ENCODE measurements around the gene USP5. TPM values are rescaled to one million over a fixed set of nuclear protein-coding genes. Genes with fewer than 3 reads are reported as not detected.

The USP5 gene
- total and polyA plus RNA-seq, 2 donors (not counting 1 experiment from before 2014, with no cell fraction given): 35.1 to 59.7 TPM

DNA sequence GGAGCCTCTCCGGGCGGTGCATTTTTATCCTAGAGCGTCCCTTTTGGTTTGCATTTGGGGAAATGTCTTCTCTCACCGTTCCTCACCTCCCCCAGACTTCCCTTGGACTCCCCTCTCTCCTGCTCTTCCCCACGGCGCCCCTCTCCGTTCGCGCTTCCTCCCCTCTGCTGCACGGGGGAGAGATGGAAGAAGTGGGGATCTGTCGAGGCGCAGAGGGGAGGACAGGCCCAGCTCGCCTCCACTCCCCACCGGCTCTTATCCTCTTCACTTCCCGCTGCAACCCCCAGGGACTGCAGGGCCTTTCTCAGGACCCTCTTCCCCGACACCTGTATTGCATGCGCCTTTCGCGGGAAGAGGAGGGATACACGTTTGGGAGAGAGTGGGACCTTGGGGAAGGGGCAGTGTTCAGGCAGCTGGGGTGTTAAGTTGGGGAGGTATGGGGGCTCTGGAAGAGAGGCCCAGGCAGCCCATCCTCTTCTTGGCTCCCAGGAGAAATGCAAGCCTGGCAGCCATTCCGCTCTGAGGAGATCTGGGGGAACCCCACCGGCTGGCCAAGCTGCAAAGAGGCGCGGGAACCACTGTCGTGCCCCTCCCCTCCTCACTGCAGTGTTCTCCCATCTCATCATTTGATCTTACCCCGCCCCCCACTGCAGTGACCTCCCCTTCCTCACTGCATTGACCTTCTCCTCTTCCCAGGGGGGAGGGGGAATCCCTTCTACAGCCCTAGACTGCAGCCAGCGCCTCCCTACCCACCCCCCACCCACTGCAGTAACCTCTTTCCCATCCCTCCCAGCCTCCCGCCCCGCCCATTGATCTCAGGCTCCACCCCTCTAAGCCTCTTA, 63.2 kb downstream of the USP5 start:
- WGBS (ENCODE audit: insufficient coverage): 26% methylated on average over 11 of the region's 29 CpGs
- Mint-ChIP-seq H3K9me3 (ENCODE audit: insufficient read depth) (no peaks in the 10 kb centered on the region), H3K27ac (peak overlapping the region; percentile 89), H3K27me3 (no peaks in the 10 kb centered on the region), H3K4me3 (peak overlapping the region; percentile 89), H3K4me1 (peaks cover 25% of the 10 kb centered on the region)
- Histone ChIP-seq H3K4me2 (replicated peaks; ENCODE audit: low read depth, low read length, poor library complexity, severe bottlenecking) (peak overlapping the region; percentile 92), H3K9me3 (ENCODE audit: control extremely low read depth in 1 of 3, control insufficient read depth in 2 of 3, insufficient read depth in 1 of 3, low read length in 2 of 3) (peaks cover 0 to 3% (median 0%) of the 10 kb centered on the region in 3 donors), H3K4me3 (ENCODE audit: control extremely low read depth in 1 of 5, extremely low read depth in 1 of 5, insufficient read depth in 1 of 5, low read depth in 2 of 5, low read length in 4 of 5) (peak overlapping the region in 4 of 5 experiments; percentile 38 to 75 (median 58)), H3K27ac (ENCODE audit: low read length in 2 of 2) (no peak overlapping the region), H3K79me2 (ENCODE audit: control insufficient read depth, insufficient read depth, low read length) (no peaks in the 10 kb centered on the region), H3K4me1 (ENCODE audit: control insufficient read depth in 2 of 2, insufficient read depth in 2 of 2, low read length in 2 of 2) (peaks cover 11 to 19% of the 10 kb centered on the region in 2 donors), H3K36me3 (replicated peaks in 1 of 2; ENCODE audit: control extremely low read depth in 1 of 2, control insufficient read depth in 1 of 2, extremely low read depth in 1 of 2, insufficient read depth in 2 of 2, low read length in 1 of 2) (peaks cover 0 to 4% of the 10 kb centered on the region in 2 experiments), H3K27me3 (replicated peaks in 1 of 4; ENCODE audit: control extremely low read depth in 1 of 4, control insufficient read depth in 3 of 4, insufficient read depth in 4 of 4, low read length in 3 of 4) (peaks cover 0 to 10% (median 1%) of the 10 kb centered on the region in 4 experiments), H4K20me1 (ENCODE audit: control insufficient read depth, insufficient read depth, low read length, poor library complexity, severe bottlenecking) (no peaks in the 10 kb centered on the region), H3K9ac (ENCODE audit: low read length) (peak overlapping the region; percentile 80), H2AFZ (ENCODE audit: insufficient read depth, low read depth, low read length, poor library complexity, severe bottlenecking) (peak overlapping the region; percentile 85)
- ATAC-seq (ENCODE audit: low read depth): no peak
- intact Hi-C loops (cut with micrococcal nuclease): loop anchor here (1.0 kb wide), 1 partner anchor 11 kb away; the partner anchor contains the start of gene LRRC23
- TF ChIP-seq, protein P1, sequence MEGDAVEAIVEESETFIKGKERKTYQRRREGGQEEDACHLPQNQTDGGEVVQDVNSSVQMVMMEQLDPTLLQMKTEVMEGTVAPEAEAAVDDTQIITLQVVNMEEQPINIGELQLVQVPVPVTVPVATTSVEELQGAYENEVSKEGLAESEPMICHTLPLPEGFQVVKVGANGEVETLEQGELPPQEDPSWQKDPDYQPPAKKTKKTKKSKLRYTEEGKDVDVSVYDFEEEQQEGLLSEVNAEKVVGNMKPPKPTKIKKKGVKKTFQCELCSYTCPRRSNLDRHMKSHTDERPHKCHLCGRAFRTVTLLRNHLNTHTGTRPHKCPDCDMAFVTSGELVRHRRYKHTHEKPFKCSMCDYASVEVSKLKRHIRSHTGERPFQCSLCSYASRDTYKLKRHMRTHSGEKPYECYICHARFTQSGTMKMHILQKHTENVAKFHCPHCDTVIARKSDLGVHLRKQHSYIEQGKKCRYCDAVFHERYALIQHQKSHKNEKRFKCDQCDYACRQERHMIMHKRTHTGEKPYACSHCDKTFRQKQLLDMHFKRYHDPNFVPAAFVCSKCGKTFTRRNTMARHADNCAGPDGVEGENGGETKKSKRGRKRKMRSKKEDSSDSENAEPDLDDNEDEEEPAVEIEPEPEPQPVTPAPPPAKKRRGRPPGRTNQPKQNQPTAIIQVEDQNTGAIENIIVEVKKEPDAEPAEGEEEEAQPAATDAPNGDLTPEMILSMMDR (IDR thresholded peaks at IDR 0.05): no peak
- no peak for TF ChIP-seq EZH2 (IDR thresholded peaks at IDR 0.05; ENCODE audit: borderline replicate concordance, insufficient read depth, low read depth, low read length, poor library complexity, severe bottlenecking)
- POLR2A ChIA-PET: interaction anchor here (0.5 to 1.8 kb wide), 6 partner anchors 9 to 94 kb away, joined by 3 to 8 read pairs (median 4); partner anchors contain the start of genes C12orf57 and RNU7-1
- CTCF ChIA-PET: interaction anchor here (0.7 to 1.8 kb wide), 3 partner anchors 23 to 46 kb away, joined by 4 to 7 read pairs (median 4); no protein-coding TSS in a partner anchor
- DNase-seq: no peak

Data from B cell (primary cell).